ENCODE measurements around the gene KLHDC7B.

DNA sequence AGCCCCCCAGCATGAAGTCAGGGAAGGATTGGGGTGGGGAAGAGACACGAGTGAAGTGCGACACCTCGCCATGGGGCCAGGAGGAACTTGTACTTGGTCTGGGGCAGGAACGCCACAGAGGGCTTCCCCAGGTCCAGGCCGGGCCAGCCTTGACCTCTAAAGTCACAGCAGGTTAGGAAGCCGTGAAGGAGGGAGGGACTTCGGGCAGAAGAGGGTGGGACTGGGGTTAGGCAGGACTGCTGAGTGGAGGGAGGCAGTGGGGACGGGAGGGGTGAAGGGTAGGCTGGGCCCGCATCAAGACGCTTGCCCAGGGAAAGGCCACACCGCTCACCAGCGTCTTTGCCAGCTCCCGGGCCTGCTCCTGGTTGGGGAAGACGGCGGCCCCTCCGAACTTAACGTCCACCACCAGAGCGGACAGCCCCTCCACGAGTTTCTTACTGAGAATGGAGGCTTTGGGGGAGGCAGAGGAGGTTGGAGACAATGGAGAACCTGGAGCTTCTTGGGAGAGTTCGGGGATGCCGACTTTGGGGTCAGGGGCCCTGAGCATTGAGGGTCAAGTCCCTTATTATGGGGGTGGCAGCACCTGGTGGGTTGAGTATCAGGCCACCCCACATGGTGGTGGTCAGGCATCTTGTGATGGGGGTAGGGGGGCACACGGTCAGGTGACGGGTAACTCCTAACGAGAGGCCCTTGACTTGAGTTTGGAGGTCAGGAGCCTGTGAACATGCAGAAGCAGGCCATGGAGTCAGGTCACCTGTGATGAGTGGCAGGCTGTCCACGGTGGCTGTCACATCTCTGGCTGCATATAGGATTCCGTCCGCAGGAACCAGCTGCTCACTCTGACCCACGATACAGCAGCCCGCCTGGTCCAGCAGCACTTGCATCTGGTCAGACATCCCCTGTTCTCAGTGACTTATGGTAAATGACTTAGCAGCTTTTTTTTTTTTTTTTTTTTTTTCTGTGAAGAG, 18.6 kb upstream of the KLHDC7B start:
- TF ChIP-seq, protein P1, sequence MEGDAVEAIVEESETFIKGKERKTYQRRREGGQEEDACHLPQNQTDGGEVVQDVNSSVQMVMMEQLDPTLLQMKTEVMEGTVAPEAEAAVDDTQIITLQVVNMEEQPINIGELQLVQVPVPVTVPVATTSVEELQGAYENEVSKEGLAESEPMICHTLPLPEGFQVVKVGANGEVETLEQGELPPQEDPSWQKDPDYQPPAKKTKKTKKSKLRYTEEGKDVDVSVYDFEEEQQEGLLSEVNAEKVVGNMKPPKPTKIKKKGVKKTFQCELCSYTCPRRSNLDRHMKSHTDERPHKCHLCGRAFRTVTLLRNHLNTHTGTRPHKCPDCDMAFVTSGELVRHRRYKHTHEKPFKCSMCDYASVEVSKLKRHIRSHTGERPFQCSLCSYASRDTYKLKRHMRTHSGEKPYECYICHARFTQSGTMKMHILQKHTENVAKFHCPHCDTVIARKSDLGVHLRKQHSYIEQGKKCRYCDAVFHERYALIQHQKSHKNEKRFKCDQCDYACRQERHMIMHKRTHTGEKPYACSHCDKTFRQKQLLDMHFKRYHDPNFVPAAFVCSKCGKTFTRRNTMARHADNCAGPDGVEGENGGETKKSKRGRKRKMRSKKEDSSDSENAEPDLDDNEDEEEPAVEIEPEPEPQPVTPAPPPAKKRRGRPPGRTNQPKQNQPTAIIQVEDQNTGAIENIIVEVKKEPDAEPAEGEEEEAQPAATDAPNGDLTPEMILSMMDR (IDR thresholded peaks at IDR 0.05; ENCODE audit: low read depth, low read length), result no peak
- peak; percentile 38 for TF ChIP-seq POLR2A (IDR thresholded peaks at IDR 0.05; ENCODE audit: extremely low read depth, insufficient read length)
- TF ChIP-seq, protein P2, sequence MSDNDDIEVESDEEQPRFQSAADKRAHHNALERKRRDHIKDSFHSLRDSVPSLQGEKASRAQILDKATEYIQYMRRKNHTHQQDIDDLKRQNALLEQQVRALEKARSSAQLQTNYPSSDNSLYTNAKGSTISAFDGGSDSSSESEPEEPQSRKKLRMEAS (IDR thresholded peaks at IDR 0.05; ENCODE audit: low read depth, low read length), result no peak

All from NB4 (cell line).